NCI-H1436 (cell line): ENCODE measurements around the gene RPS6KA4.

ENCODE experiments used
- DNase-seq: peaks from one replicate; lab custom pipeline; 2025; lab: John Stamatoyannopoulos, UW

RPS6KA4 gene

DNA sequence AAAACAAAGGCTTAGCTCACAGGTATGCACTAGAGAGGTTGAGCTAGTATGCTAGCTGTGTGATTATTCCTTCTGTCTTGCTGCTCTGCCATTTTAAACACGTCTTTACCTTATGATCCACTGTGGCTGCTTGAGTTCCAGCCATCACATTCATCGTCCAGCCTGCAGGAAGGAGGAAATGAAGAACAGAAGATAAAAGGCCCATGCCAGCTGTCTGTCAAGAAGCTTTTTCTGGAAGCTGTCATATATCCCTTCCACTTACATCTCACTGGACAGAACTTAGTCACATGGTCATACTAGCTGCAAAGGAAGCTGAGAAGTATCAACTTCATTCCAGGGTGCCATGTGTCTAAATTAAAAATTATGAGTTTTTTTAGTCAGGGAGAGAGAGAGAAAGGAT lies 31.6 kb upstream of the RPS6KA4 start:
- no peak for DNase-seq

DNA sequence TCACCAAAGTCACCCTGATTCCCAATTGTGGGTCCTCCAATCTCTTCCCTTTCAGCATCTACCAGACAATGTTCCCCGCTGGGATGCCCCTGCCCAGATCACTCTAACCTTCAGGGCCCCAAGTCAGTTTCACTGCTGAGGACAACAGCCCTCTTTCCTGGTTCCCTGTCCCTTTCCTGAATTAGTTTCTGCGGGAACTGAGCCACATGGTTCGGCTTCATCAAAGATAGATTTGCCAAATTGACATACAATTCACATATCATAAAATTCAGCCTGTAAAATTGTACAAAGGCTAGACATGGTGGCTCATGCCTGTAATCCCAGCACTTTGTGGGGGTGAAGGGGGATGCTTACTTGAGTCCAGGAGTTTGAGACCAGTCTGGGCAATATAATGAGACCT lies 31.0 kb upstream of the RPS6KA4 start:
- DNase-seq: no peak

DNA sequence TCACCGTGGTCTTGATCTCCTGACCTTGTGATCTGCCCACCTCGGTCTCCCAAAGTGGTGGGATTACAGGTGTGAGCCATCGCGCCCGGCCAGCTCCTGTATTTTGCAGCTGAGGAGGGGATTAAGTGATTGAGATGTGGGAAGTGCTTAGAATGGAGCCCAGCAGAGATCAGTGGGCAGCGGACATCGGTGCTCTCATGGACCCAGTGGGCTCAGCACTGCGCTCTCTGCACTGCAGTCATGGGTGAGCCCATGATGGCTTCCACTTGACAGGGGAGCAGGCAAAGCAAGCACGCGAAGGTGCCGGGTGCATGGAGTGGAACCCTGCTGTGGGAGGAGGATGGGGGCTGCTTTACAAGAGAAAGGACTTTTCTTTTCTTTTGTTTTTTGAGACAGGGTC lies 28.1 kb upstream of the RPS6KA4 start:
- DNase-seq: no peak

DNA sequence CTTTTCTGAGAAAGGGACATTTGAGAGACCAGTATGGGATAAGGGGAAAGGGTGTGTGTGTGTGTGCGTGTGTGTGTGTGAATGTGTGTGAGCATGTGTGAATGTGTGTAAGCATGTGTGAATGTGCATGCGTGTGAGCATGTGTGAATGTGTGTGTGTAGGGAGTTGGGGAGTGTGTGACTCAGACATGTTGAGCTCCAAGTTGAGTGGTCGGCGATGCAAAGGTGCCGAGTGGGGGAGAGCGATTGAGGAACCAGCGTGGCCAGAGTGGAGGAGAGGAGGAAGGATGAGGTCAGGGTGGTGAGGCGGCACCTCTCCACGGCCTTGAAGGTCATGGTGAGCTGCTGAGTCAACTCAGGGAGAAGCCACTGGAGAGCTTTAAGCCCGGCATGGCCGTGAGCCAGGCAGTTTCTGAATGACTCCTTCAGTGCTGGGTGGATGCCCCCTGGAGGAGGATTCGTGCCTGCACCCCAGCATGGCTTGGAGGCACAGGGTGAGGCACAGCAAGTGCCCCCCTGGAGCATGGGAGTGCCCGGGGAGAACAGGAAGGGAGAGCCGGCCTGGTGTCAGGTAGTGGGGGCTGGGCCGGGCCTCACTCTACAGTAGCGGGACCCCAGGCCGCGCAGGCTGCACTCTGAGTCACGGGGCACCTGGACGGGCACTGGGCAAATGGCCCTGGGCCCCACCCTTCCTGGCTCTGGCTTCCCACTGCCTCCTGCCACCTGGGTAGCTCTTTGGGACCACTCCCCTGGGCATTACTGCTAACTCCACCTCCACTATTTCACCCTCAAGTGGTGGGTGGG lies 27.2 kb upstream of the RPS6KA4 start:
- DNase-seq: peak; percentile 48

DNA sequence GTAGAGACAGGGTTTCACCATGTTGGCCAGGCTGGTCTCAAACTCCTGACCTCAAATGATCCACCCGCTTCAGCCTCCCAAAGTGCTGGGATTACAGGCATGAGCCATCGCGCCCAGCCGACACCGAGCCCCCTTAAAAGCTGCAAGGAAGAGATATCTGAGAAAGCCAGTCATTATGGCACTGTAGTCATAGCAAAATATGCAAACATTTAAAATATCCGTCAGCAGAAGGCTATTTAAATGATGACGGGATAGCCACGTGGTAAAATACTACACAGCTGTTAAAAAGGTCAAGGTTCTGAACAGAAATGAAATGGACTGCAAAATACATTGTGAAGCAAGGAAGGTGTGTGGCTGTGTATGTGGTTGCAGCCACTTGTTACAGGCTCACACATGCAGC lies 25.4 kb upstream of the RPS6KA4 start:
- DNase-seq: no peak

DNA sequence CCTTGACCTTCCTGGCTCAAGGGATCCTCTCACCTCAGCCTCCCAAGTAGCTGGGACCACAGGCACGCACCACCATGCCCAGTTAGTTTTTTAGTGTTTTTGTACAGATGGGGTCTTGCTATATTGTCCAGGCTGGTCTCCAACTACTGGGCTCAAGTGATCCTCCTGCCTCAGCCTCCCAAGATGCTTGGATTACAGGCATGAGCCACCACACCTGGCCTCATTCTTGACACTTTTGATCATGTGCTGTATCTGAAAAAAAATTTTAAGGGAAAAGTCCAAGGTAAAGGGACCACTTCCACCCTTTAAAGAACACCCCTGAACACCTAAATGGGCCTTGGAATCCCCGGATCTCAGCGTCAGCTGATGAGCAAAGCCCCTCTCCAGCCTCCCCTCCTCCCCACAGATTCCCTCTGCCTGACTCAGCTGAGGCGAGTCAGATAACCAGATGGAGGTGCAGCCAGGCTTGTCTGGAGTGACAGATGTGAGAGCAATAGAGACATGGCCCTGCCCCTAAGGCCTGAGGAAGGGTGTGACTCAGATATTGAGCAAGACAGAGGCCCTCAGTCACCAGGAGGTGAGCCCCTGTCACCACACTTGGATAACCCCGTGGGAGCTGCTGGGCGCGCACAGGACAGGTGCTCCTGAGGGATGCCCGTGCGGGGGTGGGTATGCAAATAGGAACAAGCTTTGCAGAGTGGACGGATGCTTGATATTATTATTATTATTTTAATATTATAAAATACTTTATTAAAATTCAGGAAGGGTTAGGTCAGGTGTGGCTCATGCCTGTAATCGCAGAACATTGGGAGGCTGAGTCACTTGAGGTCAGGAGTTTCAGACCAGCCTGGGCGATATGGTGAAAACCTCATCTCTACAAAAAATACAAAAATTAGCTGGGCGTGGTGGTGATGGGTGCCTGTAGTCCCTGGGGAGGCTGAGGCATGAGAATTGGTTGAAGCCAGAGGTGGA lies 23.9 kb upstream of the RPS6KA4 start:
- DNase-seq: peak; percentile 72

DNA sequence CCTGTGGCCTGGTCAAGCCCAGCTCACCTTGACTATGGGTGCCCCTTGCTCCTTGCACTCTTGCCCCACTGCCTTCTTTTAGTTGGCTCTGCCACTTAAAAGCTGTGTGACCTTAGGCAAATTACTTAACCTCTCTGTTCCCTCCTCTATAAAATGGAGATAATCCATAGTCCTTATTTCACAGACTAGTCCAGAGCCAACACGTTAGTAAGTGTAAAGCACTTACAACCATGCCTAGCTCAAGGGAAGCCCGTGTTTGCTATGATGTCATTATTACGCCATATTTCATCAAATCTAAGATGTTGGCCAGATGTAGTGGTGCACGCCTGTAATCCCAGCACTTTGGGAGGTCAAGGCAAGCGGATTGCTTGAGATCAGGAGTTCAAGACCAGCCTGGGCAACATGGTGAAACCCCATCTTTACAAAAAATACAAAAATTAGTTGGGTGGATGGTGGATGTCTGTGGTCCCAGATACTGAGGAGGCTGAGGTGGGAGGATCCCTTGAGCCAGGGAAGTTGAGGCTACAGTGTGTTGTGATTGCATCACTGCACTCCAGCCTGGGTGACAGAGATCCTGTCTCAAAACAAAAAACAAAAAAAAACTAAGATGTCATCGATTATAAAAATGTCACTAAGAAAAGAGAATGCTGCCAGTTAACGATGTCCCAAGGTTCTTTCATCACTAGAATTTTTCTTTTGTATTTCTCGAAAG lies 21.3 kb upstream of the RPS6KA4 start:
- no peak for DNase-seq

DNA sequence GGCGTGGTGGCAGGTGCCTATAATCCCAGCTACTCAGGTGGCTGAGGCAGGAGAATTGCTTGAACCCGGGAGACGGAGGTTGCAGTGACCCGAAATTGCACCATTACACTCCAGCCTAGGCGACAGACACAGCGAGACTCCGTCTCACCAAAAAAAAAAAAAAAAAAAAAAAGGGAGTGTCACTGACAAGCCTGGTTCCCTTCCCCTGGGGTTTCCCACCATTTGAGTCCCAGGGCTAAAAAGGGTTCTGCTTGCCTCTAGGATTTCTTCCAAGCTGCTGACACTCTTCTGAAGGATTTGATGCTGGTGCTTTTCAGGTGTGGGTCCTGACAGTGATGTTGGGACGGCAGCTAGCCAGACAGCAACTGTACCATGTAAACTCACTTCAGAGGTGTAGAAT lies 20.2 kb upstream of the RPS6KA4 start:
- no peak for DNase-seq

DNA sequence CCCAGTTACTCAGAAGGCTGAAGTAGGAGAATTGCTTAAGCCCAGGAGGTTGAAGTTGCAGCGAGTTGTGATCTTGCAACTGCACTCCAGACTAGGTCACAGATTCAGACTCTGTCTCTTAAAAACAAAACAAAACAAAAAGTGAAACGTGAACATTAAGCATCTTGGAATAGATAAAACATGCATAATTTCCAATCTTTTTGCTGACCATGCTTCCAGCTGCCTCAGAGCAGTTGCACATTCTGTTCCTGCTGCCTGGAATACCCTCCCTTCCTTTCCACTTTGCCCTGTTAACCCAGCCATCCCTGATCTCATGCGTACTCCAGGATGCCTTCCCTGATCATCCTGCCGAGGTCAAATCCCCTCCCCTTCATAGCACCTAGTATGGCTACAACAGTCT lies 19.7 kb upstream of the RPS6KA4 start:
- DNase-seq: no peak

DNA sequence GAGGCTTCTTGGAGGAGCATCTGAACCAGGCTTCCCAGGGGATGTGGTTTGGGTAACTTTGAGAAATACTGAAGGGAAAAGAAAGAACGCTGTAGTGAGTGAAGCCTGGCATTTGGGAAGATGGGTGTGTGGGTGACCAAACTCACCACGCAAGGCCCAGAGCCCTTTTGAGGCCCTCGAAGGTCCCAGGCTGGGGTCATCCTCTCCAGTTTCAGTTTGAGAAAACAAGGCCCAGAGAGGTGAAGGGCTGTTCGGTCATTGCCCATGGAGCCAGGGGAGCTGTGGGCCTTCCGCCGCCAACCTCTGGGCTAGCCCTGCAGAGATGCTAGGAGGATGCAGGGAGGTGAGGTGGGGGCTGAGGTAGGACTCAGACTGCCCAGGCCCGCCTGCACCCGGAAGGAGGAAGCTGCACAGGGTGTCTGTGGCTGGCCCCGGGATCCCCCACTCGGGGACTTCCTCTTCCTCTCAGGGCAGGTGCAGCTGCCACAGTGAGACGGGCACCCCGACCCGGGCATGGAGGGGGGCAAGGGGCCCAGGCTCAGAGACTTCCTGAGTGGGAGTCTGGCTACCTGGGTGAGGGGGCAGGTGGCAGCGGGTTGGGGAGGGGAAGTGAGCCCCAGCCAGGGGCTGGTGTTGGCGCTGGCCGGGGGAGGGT lies 19.1 kb upstream of the RPS6KA4 start, which contains the start of gene CCDC88B:
TSS of gene CCDC88B (plus strand) at position 451 of the 655 bp plus-strand sequence. CDS start at position 514, 63 bp downstream.
- DNase-seq: no peak

DNA sequence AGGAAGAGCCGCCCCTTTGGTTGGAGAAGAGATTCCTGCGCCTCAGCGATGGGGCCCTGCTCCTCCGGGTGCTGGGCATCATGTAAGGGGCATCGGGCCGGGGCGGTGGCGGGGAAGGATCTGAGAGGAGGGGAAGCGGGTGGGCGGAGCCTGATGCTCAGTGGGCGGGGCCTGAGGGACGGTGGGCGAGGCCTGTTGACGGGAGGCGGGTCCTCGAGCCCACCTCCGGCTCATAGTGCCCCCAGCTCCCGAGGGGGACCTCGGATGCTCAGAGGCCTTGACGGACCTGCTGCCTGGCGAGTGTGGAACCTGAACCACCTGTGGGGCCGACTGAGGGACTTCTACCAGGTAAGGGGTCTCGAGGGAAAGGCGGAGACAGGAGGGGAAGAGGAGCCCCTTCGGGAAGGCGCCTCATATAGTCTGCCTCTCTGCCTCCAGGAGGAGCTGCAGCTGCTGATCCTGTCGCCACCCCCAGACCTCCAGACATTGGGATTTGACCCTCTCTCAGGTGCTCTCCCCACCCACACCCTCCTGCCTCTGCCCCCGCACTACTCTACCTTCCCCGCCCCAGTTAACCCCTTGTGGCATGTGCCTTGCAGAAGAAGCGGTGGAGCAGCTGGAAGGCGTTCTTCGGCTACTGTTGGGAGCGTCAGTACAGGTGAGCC lies 18.2 kb upstream of the RPS6KA4 start:
- no peak for DNase-seq

DNA sequence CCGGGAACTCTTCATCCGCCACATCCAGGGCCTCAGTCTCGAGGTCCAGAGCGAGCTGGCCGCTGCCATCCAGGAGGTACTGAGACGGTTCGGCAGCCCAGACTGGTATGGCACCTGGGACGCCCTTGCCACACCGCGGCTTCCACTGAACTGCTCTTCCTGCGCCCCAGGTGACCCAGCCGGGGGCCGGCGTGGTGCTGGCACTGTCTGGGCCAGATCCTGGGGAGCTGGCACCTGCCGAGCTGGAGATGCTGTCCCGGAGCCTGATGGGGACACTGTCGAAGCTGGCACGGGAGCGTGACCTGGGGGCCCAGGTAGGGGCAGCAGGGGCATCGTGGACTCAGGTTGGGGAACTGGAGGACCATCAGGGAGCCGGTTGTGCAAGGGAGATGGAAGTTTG lies 17.5 kb upstream of the RPS6KA4 start:
- no peak for DNase-seq

DNA sequence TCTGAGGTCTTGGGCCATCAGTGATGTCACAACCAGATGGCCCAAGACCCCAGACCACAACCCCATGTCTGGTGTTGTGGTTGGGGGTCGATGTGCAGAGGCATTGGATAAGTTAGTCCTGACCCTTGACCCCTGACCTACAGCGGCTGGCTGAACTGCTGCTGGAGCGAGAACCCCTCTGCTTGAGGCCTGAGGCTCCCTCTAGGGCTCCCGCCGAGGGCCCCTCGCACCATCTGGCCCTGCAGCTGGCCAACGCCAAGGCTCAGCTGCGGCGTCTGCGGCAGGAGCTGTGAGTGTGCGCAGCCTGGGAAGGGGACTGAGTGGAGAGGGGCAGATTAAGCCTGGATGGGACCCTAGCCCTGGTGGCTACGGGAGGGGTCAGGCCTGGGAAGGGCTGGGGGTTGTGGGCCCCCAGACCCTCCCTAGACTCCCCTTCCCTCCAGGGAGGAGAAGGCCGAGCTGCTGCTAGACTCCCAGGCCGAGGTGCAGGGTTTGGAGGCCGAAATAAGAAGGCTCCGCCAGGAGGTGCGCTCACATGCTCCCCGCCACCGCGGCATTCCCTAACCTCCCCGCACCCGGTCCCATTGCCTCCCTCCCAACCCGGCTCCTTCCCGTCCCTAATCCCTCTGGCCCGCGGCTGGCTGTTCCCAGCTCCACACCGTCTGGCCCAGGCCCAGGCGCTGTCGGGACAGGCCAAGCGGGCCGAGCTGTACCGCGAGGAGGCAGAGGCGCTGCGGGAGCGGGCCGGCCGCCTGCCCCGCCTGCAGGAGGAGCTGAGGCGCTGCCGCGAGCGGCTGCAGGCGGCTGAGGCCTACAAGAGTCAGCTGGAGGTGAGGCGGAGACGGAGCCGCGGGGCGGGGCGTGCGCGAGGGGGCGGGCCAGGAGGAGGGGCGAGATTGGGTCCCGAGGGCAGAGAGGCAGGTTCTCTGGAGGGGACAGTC lies 16.8 kb upstream of the RPS6KA4 start:
- peak; percentile 70 for DNase-seq

DNA sequence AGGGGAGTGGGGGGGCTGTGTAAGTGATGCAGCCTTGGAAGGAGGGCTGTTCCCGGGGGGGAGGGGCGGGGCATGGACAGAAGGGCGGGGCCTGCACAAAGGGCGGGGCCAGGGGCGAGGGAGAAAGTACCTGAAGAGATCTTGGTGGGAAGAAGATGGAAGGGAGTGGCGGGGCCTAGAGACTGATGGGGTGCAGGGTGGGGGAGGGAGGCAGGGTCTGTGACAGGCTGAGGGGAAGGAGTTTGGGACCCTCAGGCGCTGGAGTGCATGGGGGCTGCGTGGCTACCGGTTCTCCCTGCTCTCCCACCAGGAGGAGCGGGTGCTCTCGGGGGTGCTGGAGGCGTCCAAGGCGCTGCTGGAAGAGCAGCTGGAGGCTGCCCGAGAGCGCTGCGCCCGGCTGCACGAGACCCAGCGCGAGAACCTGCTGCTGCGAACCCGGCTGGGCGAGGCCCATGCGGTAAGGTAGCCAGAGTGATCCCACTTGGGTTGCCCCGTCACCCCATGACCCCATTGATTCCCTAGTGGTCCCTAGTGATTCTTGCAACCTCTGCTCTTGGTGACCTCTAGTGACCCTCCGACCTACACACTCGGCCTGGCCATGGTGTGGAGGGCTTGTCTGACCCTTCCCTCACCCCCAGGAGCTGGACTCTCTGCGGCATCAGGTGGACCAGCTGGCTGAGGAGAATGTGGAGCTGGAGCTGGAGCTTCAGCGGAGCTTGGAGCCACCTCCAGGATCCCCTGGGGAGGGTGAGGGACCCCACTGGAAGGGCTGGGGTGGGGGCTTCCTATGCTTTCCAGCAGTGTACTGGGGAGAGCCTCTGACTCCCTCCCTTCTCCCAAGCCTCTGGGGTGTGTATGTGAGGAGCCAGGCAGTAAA lies 15.9 kb upstream of the RPS6KA4 start:
- DNase-seq: no peak

DNA sequence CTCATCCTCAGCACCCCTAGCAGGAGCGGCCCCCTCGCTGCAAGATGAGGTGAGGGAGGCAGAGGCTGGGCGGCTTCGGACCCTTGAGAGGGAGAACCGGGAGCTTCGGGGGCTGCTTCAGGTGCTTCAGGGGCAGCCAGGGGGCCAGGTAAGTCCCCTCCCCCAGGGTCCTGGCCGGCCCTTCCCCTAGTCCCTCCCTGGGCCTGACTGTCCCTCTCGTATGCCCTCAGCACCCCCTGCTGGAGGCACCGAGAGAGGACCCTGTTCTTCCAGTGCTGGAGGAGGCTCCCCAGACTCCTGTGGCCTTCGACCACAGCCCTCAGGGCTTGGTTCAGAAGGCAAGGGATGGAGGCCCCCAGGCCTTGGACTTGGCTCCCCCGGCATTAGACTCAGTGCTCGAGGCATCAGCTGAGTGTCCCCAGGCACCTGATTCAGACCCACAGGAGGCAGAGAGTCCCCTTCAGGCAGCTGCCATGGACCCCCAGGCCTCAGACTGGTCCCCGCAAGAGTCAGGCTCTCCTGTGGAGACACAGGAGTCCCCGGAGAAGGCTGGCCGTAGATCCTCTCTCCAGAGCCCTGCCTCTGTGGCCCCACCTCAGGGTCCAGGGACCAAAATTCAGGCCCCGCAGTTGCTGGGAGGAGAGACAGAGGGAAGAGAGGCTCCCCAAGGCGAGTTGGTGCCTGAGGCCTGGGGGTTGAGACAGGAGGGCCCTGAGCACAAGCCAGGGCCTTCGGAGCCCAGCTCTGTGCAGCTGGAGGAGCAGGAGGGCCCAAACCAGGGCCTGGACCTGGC lies 15.0 kb upstream of the RPS6KA4 start:
- DNase-seq: no peak

DNA sequence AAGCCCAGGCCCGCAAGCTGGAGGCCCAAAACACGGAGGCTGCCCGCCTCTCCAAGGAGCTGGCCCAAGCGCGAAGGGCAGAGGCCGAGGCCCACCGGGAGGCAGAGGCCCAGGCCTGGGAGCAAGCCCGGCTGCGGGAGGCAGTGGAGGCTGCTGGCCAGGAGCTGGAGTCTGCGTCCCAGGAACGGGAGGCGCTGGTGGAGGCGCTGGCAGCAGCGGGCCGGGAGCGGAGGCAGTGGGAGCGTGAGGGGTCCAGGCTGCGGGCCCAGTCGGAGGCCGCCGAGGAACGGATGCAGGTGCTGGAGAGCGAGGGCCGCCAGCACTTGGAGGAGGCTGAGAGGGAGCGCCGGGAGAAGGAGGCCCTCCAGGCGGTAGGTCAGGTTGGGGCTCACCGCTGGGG lies 14.2 kb upstream of the RPS6KA4 start:
- no peak for DNase-seq

DNA sequence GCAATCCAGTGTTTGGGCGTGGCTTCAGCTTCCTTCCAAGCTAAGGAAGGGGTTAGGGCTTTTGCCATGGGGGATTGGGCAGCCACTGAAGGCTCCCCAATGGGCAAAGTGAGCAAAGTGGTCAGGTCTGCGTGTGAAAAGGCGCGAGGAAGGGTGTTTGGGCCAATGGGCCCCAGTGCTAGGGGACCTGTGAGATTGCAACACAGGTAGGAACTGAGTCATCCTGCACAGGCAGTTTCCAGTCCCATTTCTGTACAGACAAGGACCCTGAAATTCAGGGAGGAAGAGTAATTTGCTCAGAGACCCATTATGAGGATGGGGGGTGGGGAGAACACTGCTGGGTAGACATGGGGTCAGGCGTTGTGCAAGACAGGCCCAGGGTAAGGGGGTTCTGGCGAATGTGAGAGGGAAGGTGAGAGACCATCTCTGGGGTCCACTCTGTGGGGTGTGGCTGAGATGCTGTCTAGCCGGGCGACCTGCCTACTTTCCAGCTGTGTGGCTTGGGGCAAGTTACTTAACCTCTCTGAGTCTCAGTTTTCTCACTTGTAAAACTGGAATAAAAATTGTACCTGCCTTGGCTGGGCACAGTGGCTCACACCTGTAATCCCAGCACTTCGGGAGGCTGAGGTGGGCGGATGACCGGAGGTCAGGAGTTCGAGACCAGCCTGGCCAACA lies 11.6 kb upstream of the RPS6KA4 start:
- no peak for DNase-seq
